GM21390 (cell line): ENCODE results near the gene TBC1D13.
"Not testable (repeated sequence)": the region's sequence is repeated elsewhere in the genome, so short reads cannot be mapped to it uniquely, and the experiment has no call there.

Source experiments
- ATAC-seq: cut with Tn5 transposase; IDR thresholded peaks from one replicate; pipeline ENCODE4 v1.9.1; 2021; ENCODE audit not compliant: unreplicated experiment

The TBC1D13 gene

GRCh38 chr9:128843171-128843570 lies 56.1 kb downstream of the TBC1D13 start:
- ATAC-seq: not testable (repeated sequence)

GRCh38 chr9:128845186-128845931 lies 58.3 kb downstream of the TBC1D13 start:
- ATAC-seq: no peak

- ATAC-seq: no peak
Measured at GRCh38 chr9:128846680-128847030, 59.6 kb downstream of the TBC1D13 start.

- ATAC-seq: no peak
Measured at GRCh38 chr9:128847803-128848202, 60.8 kb downstream of the TBC1D13 start.

- ATAC-seq: not testable (repeated sequence)
Measured at GRCh38 chr9:128851024-128851423, 64.0 kb downstream of the TBC1D13 start.

- ATAC-seq: not testable (repeated sequence)
Measured at GRCh38 chr9:128851779-128852600, 64.9 kb downstream of the TBC1D13 start.

GRCh38 chr9:128852646-128853045 lies 65.6 kb downstream of the TBC1D13 start:
- not testable (repeated sequence) for ATAC-seq

- ATAC-seq: not testable (repeated sequence)
Measured at GRCh38 chr9:128854454-128854853, 67.4 kb downstream of the TBC1D13 start.

- not testable (repeated sequence) for ATAC-seq
Measured at GRCh38 chr9:128858476-128858875, 71.4 kb downstream of the TBC1D13 start.
